ENCODE results near the gene MVB12B. TPM values are rescaled to one million over a fixed set of nuclear protein-coding genes. Genes with fewer than 3 reads are reported as not detected.
"Not testable (repeated sequence)": the region's sequence is repeated elsewhere in the genome, so short reads cannot be mapped to it uniquely, and the experiment has no call there.

The MVB12B gene
- total RNA-seq, 1 donor from 2014 or later: 16.5 TPM

DNA sequence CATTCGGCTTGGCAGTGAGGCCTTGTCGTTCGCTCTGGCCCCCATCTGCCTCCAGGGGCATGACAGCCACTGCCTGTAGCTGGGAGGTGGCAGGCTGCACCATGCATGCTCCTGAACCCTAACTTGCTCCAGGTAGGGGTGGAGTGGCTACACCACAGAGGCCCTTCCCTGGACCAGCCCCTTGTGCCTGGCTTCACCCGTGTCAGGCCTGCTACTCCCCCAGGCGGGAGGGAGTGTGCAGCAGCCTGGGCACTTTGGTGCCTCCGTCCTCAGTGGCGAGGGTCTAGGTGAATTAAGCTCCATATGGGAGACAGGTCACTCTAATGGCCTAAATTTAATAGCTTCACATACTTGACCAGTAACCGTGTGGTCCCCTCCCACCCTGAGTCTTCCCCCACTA lies 227.7 kb downstream of the MVB12B start:
- DNase-seq (ENCODE audit: extremely low spot score in 2 of 2): no peak
- Histone ChIP-seq H3K4me1 (no peaks in the 10 kb centered on the region), H3K9me3 (no peaks in the 10 kb centered on the region), H3K27ac (no peak overlapping the region), H3K4me3 (no peak overlapping the region), H3K36me3 (no peaks in the 10 kb centered on the region), H3K27me3 (no peaks in the 10 kb centered on the region)
- TF ChIP-seq CTCF (IDR thresholded peaks at IDR 0.05) (no peak), POLR2AphosphoS5 (IDR thresholded peaks at IDR 0.05; ENCODE audit: insufficient read depth in 1 of 2, low read depth in 1 of 2) (no peak), POLR2A (IDR thresholded peaks at IDR 0.05) (no peak)
- intact Hi-C loops (cut with DNase I): no loop called here

DNA sequence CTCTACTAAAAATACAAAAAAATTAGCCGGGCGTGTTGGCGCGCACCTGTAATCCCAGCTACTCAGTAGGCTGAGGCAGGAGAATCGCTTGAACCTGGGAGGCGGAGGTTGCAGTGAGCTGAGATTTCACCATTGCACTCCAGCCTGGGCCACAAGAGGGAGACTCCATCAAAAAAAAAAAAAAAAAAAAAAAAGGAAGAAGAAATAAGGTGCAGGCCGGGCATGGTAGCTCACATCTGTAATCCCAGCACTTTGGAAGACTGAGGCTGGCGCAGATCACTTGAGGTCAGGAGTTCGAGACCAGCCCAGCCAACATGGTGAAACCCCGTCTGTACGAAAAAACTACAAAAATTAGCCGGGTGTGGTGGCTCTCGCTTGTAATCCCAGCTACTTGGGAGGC lies 228.8 kb downstream of the MVB12B start:
- intact Hi-C loops (cut with DNase I): loop anchor here (5.0 kb wide), 1 partner anchor 53 kb away; no protein-coding TSS in a partner anchor
- not testable (repeated sequence) for H3K4me3 ChIP-seq; H3K27me3 ChIP-seq; H3K4me1 ChIP-seq; H3K9me3 ChIP-seq; DNase-seq (ENCODE audit: extremely low spot score in 2 of 2); H3K36me3 ChIP-seq; H3K27ac ChIP-seq

Small RNAs within 50 kb of the gene (small RNA-seq; reads per million reads assigned to genes)
- gene RF00108: not detected

Data from vagina (tissue), 2 donors.